Embryonic facial prominence (tissue), 1 donor: ENCODE measurements around the gene GTPBP3.
"Not testable (repeated sequence)": the region's sequence is repeated elsewhere in the genome, so short reads cannot be mapped to it uniquely, and the experiment has no call there.

ENCODE experiments used
- DNase-seq: peaks from one replicate; pipeline ENCODE4 v3.0.0-alpha.2; 2016; ENCODE audit errors: extremely low spot score

Gene GTPBP3

DNA sequence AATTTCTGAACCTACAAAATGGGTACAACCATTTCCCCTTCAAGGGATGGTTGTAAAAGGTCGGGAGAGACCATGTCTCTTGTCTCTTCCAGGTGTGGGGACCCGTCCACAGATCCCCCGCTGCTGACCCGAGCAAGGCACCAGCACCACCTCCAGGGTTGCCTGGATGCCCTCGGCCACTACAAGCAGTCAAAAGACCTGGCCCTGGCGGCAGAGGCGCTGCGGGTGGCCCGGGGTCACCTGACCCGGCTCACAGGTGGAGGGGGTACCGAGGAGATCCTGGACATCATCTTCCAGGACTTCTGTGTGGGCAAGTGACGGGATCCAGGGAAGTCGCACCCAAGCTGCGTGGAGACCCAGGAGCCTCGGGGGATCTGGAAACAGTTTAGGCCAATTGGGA is 4.0 kb downstream of the GTPBP3 start:
- no peak for DNase-seq

DNA sequence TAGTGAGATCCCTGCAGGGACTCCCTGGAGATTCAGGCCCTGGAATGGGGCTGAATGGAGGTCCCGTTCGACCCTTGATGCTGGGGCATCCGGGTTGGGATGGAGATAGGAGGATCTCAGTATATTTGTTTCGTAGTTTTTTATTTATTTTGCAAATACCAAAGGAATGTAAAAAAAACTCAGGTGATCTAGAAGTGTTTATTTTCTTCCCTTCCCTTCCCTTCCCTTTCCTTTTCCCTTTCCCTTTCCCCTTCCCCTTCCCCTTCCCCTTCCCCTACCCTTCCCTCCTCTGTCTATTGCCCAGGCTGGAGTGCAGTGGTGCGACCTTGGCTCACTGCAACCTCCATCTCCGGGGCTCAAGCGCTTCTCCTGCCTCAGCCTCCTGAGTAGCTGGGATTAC is 4.5 kb downstream of the GTPBP3 start:
- no peak for DNase-seq

DNA sequence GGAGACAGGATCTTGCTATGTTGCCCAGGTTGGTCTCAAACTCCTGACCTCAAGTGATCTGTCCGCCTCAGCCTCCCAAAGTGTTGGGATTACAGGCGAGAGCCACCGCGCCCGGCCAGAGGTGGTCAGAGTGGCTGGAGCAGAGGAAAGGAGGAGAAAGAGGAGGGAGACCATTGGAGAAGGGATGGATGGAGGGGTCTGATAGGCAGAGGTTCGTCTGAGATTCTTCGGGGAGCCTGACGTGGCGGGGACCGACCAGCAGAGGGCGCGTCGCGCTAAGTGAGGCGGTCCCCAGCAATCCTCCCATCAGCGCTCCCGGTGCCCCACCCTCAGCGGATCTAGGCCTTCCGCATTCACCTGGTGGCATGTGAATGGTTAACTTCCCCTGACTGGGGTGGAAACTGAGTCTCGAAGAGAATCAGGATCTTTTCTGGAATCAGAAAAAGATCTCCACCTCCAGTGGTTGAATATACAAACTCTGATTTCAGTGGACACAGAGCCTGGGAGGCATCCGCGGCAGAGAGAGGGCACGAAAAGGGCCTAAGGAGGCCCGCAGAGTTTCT is 8.8 kb downstream of the GTPBP3 start:
- no peak for DNase-seq

DNA sequence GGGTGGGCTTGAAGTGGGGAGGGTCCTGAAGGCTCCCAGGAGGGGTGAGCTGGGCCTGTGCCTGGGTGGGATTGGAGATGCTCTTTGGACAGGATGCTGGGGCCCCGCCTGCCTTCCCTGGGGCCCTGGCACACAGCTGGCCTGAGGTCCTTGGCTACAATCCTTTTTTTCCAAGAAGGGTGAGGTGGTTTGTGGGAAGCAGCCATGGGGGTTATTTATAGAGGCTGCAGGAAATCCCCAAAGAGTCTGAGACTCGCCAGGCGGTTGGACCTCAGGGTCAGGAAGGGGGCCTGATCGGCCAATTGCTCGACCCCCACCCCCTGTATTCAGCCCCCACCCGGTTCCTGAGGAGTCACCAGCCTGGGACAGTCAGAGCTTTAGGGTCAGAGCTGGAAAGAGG is 10.0 kb downstream of the GTPBP3 start:
- DNase-seq = no peak

DNA sequence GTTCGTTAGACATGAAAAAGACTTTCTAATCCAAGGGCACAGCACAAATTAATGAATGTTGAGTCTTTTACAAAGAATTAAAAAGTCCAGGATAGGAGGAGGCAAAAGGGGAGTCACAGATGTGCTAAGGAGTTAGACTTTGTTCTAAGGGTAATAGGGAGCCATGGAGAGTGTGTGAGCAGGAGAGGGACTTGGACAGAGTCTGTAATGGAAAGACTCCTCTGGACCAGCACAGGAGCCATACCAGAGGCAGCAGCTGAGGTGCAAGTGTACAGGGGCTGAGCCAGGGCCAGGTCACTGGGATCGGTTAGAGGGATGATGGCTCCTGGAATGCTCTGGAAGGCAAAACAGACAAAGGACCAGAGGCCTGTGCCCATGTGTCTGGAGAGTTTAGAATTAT is 10.5 kb downstream of the GTPBP3 start:
- DNase-seq = no peak

DNA sequence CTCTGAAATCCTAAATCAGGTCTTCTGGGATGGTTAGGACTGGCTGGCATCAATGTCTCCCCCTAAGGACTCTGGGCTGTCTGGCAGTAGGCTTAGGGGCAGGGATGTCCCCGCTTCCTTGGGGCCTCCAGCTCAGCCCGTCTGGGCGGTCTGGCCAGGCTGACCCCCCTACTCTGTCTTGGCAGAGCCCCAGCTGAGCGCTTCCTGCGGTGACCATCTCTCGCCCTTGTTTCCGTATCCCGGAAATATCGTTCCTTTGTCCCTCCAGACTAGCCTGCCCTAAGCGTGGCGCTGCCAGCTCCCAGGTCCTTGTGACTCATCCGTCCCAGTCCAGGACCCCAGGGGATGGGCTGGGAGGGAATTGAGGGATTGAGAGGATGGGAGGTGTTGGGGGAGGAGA is 11.3 kb downstream of the GTPBP3 start:
- no peak for DNase-seq

DNA sequence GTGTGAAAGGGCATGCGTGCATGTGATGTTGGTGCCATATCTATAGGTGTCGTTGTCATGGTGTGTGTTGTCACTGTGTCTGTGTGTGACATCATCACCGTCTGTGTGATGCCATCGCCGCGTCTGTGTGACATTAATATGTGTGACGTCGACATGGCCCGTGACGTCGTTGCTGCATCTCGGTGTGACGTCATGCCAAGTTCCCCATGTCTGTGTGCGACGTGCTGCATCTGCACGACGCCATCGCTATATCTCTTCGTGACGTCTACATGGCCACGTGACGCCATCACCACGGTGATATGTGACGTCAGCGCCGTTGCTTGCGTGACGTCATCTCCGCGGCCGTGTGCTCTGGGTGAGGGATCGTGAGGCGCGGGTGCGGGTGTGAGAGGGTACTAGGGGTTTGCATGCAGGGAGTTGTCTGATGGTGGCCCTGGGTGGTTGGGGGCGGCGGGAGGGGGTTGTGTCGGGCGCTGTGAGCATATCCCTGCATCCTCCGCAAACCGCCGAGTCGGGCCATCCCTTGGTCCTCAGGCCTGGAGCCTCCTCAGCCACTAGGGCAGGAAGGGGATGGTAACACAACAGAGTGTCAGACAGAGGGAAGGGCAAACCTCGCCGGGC is 14.6 kb downstream of the GTPBP3 start:
- no peak for DNase-seq

DNA sequence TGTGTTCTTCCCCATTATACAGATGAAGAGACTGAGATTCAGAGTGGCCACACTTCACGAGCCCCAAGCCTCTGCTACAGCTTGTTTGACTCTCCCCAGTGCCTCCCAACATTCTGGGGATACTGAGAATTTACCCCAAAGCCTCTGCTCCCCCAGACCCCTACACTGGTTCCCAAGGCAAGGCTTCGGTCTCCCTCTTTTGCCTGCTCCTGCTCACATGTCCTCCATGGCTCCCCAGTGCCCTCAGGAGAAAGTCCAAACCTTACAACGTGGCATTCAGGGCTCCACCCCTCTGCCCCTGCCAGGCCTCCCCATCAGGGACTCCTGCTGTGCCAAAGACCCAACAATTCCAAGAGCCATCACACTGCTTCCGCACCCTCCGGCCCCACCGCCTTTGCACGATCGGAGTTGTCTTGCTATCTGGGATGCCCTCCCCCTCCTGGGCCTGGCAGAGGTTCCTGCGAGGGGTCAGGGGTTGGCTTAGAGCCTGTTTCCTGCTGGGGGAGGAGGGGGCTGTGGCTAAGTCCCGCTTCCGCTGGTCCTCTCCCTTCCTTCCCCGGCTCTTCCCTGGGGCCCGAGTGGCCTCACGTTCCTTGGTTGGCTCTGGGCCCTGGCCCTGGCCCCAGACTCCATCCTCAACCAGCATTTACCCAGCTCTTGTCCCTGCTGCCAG is 15.4 kb downstream of the GTPBP3 start:
- DNase-seq = no peak

DNA sequence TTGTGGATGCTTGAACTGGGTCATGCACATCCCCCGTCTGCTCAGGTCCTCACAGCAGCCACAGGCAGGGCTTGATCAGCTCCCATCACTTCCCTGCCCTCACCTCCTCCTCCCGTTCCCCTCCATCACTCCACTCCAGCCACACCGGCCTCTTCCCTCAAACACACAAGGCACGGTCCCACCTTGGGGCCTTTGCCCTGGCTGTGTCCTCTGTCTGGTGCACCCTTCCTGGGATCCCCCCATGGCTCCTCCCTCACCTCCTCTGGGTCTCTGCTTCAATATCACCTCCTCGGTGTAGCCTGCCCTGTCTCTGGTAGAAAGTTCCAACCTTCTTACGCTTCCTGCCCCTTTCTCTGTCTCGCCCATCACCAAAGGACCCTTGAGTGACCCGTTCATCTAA is 16.0 kb downstream of the GTPBP3 start:
- no peak for DNase-seq

DNA sequence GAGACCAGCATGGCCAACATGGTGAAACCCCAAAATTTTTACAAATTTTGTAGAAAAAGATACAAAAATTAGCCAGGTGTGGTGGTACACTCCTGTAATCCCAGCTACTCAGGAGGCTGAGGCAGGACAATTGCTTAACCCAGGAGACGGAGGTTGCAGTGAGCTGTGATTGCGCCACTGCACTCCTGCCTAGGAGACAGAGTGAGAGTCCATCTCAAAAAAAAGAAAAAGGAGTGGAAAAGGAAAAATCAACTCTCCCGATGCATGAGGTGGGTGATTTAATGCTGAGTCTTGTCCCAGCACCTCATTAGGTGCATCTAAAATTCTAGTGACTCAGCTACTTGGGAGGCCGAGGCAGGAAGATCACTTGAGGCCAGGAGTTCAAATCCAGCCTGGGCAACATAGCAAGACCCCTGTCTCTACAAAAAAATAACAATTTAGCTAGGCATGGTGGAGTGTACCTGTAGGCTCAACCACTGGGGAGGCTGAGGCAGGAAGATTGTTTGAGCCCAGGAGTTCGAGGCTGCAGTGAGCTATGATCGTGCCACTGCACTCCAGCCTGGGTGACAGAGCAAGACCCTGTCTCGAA is 19.8 kb downstream of the GTPBP3 start:
- DNase-seq = no peak

DNA sequence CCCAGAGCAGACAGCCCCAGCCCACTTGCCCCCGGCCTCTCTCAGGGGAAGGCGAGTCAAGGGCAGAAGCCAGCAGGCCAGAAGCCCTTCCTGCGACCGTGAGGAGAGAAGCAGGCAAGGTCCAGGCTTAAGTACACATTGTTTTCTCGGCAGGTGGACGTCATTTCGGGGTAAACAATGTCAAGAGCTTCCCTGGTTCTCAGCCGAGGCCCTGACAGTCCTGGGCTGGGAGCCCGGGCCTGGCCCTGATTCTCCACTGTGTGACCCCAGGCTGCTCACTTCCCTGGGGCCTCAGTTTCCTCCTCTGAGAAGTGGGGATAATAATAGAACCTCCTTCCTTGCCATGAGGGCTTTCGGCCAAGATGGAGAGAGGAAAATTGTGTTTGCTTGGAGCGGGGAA is 20.4 kb downstream of the GTPBP3 start:
- DNase-seq = no peak

DNA sequence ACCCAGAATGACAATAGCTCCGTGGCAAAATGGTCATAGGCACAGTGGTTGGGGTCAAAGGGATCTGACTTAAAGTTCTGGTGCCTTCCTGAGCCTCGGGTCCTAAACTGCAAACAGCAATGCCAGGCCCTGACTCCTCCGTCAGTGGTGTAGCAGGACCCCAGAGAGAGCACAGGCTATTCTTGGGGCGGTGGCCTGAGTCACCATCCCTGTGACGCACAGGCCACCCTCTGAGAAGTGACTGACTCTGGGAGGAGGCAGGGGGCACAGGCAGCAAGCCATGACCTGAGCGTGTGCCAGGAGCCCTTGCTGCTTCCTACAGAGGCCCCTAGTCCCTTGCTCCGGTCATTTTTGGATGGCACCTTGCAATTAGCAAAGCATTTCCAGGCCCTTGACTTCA is 21.0 kb downstream of the GTPBP3 start:
- no peak for DNase-seq

DNA sequence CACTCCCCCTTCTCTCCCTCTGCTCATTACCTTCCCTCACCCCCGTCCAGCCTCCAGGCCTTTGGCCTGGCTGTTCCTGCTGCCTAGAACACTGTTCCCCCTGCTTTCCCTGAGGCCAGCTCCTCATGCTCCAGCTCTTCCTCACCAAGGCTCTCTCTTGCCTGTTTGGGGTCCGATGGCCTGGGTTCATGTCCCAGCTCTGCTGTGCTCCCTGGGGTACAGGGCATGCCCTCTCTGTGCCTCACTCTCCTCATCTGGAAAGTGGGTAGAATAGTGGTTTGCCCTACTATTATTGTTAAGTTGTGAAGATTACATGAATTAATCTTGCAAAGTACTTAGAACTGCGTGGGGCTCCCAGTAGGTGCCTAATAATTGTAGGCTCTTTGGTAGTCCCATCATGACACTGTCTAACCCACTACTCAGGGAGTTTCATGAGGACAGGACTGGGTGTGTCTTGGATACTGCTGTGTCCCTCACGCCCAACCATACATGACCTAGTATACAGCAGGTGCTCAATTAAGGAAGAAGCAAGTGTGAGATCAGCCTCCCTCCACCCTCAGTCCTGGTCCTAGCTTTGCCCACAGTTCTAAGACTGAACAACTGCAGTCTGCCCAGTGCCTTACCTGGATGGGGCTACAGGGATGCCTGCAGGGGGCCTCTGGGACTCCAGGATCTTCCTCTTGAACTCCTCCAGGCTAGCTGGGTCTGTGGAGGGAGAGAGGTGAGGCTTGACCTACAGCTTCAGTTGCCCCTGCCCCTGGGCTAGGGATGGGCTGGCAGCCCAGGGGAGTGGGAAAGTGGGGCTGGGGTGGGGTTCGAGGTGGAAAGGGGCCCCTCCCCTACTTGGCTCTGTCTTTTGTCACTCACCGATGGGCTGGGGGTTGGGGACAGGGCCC is 22.8 kb downstream of the GTPBP3 start:
- DNase-seq = no peak

DNA sequence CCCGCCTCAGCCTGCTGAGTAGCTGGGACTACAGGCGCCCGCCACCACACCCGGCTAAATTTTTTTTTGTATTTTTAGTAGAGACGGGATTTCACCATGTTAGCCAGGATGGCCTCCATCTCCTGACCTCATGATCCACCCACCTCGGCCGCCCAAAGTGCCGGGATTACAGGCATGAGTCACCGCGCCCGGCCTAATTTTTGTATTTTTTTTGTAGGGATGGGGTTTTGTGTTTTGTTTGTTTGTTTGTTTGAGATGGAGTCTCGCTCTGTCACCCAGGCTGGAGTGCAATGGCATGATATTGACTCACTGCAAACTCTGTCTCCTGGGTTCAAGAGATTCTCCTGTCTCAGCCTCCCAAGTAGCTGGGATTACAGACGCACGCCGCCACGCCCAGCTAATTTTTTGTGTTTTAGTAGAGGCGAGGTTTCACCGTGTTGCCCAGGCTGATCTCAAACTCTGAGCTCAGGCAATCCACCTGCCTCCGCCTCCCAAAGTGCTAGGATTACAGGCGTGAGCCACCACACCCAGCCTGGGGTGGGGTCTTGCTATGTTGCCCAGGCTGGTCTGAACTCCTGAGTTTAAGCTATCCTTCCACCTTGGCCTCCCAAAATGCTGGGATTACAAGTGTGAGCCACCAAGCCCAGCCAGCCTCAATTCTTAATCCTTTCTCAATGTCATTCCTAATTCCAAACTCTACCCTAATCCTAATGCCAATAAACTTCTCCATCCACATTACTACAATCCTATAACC is 26.7 kb downstream of the GTPBP3 start:
- DNase-seq = not testable (repeated sequence)

DNA sequence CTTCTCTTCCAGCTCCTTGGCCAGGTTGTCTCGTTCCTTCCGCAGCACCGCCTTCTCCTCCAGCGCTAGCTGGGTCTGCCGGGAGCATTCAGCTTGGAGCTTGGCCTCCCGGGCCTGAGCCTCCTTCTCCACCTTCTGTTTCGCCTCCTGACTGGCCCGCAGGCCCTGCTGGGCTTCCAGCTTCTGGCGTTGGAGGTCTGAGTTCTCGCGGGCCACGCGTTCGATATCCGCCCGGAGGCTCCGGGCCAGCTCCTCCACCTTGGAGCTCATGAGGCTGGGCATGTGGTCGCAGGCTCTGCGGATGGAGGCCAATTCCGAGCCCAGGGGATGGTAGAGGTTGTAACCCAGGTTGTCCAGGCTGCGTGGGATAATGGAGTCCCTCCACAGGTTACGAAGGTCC is 28.0 kb downstream of the GTPBP3 start:
- no peak for DNase-seq

DNA sequence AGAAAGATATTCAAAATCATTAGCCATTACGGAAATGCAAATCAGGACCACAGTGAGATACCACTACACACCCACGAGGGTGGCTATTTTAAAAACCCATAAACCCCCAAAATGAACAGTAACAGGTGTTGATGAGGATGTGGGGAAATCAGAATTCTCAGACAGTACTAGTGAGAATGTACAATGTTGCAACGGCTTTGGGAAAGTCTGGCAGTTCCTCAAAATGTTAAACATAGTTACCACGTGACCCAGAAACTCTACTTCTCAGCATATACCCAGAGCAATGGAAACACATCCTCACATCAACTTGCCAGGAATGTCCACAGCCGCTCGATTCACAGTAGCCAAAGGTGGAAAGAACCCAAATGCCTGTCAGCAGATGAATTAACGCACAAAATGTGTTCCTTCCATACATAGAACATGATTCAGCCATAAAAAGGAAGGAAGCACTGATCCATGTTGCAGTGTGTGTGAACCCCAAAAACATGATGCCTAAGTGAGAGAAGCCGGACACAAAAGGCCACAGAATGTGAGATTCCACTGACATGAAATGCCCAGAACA is 32.8 kb downstream of the GTPBP3 start:
- DNase-seq = no peak

DNA sequence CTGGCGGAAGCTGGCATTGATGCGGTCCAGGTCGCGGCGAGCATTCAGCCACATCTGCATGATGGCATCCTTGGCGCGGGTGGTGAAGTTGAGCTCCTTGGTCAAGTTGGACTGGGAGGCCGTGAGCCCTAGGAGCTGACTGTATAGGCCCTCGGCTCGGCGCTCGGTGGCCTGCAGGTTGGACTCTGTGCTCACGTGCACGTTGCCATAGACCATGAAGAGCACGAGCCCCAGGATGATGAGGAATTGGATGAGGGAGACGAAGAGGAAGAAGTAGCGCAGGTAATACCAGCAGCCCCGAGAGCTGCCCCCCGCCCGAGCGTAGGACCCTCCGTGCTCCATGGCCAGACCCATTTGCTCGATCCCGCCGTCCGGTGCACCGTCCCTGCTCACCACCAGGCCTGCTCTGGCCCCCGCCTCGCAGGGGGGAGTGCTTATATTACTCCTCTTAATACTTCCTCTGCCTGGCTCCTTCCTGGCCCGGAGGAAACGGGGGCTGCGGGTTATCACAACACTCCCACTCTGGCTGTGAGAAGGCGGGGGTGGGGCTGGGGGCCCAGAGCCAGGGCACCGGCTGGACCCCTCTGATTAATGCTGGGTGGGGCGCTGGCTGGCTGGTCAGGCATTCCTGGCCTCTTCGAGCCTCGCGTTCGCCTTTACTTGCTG is 39.7 kb downstream of the GTPBP3 start, which contains the start of gene PLVAP:
TSS of gene PLVAP (minus strand) at position 408 of the 666 bp plus-strand sequence. CDS start at position 354, 54 bp downstream.
- no peak for DNase-seq

DNA sequence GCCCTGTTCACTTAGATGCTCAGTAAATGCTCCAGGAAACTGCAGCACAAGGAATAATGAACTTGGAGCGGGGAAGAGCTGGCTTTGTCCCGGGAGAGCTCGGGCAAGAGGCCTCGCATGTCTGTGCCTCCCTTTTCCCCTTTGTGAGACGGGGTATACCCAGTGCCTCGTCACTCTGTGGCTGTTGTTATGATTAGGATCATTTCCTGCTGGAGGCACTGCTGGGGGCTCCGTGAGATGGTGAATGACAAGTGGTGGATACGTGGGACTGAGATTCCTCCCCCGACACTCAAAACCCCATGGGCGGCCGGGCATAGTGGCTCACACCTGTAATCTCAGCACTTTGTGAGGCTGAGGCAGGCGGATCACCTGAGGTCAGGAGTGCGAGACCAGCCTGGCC is 40.9 kb downstream of the GTPBP3 start:
- DNase-seq = no peak

DNA sequence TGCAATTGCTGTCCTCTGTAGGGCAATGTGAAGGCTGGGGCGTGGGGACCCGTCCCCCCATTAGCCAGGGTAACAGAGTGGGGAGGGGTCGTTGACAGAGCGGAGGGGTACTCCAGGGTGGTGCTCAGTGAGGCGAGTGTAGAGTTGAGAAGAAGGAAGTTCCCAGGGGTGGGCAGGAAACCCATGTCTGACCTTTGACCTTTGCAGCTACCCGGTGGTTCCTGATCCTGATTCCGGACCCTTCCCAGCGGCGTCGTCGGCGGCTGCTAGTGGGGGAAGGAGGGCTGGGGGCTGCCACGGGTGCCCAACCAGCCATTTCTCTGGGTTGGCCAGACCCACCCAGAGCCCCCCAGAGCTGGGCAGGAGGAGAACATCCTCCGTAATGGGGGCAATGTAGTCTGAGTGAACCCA is 41.9 kb downstream of the GTPBP3 start:
- no peak for DNase-seq

DNA sequence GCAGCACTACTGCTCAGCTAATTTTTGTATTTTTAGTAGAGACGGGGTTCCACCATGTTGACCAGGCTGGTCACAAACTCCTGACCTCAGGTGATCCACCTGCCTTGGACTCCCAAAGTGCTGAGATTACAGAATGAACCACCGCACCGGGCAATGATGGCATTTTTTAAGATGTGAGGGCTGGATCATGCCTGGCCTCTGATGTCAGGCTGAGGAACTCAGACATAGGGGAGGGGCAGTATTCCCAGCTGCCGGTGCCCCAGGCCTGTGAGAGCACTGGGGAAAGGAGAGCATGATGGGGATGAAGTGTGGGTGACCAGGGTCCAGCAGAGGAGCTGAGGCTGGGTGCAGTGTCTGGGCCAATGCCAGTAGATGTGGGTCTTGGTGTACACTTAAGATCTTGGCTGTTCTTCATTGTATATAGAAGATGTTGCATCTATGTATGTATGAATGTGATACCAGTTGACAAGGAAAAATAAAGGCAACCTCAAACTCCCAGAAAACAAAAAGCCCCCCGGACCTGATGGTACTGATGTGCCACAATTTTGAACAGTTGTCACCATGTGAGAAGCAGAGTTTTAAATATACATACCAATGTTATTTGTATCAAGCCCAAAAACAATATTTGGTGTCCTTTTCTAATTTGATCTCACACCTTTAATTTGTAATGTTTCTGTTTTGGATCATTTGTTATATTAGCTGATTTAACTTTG is 43.2 kb downstream of the GTPBP3 start:
- no peak for DNase-seq
